ENCODE measurements around the gene BCL11B. TPM values are rescaled to one million over a fixed set of nuclear protein-coding genes. Genes with fewer than 3 reads are reported as not detected.

The BCL11B gene
- total RNA-seq, 2 donors from 2014 or later: 0.19 to 0.43 TPM

GRCh38 chr14:99199846-99200653 is 71.9 kb downstream of the BCL11B start:
- peak in 1 of 2 donors; percentile 26 for TF ChIP-seq CTCF (IDR thresholded peaks at IDR 0.05)
- Histone ChIP-seq H3K9me3 (no peaks in the 10 kb centered on the region), H3K4me1 (no peaks in the 10 kb centered on the region), H3K36me3 (no peaks in the 10 kb centered on the region), H3K27me3 (no peaks in the 10 kb centered on the region), H3K27ac (no peak overlapping the region), H3K4me3 (no peak overlapping the region)
- no peak for DNase-seq (ENCODE audit: low spot score)

DNA sequence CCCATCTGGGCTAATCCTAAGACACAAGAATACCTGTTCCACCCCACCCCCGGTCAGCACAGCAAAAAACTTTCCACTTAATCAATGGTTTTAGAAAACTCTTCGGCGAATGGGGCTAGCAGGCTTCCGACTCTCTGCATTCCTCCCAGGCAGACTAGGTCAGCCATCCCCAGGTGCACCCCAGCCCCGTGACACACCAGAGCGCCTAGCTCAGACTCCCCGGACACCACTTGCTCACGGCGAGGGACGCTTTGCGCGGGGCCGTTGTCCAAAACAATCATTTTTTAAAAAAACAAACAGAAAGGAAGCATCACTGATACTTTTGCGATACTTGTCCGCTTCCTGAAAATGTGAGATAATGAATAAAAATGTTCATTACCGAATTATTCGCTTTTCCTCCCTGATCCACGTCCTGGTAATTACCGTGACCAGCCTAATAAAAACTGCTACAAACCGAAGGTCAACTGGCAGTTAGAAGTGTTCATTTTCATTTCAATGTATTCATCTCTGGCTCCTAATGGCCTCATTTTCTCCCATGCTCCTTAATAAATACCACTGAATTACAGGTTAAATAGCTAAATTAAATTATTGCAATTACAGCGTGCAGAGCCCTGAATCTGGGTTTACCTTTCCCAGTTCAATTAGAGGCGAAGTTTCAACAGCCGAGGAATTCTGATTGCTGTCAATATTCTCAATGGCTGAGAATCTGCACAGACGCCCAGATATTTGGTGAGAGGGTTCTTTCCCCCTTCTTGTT is 73.1 kb downstream of the BCL11B start:
- Histone ChIP-seq H3K4me1 (no peaks in the 10 kb centered on the region), H3K27me3 (no peaks in the 10 kb centered on the region)
- DNase-seq (ENCODE audit: low spot score): no peak

GRCh38 chr14:99196310-99196650 is 75.7 kb downstream of the BCL11B start:
- Histone ChIP-seq H3K27me3 (no peaks in the 10 kb centered on the region), H3K4me1 (peaks cover 0 to 12% of the 10 kb centered on the region in 2 donors), H3K27ac (no peak overlapping the region), H3K4me3 (no peak overlapping the region), H3K36me3 (no peaks in the 10 kb centered on the region), H3K9me3 (no peaks in the 10 kb centered on the region)
- no peak for DNase-seq (ENCODE audit: low spot score)
- TF ChIP-seq CTCF (IDR thresholded peaks at IDR 0.05): no peak

More for the DNA sequence above, 73.1 kb downstream of the BCL11B start:
- Histone ChIP-seq H3K9me3 (no peaks in the 10 kb centered on the region), H3K36me3 (no peaks in the 10 kb centered on the region), H3K27ac (no peak overlapping the region), H3K4me3 (no peak overlapping the region)
- TF ChIP-seq CTCF (IDR thresholded peaks at IDR 0.05): no peak

- no peak for TF ChIP-seq CTCF (IDR thresholded peaks at IDR 0.05)
- Histone ChIP-seq H3K36me3 (no peaks in the 10 kb centered on the region), H3K4me3 (no peak overlapping the region), H3K9me3 (no peaks in the 10 kb centered on the region), H3K27me3 (no peaks in the 10 kb centered on the region), H3K4me1 (peaks cover 0 to 17% of the 10 kb centered on the region in 2 donors), H3K27ac (no peak overlapping the region)
- no peak for DNase-seq (ENCODE audit: low spot score)
Measured at GRCh38 chr14:99195602-99196309, 76.2 kb downstream of the BCL11B start.

DNA sequence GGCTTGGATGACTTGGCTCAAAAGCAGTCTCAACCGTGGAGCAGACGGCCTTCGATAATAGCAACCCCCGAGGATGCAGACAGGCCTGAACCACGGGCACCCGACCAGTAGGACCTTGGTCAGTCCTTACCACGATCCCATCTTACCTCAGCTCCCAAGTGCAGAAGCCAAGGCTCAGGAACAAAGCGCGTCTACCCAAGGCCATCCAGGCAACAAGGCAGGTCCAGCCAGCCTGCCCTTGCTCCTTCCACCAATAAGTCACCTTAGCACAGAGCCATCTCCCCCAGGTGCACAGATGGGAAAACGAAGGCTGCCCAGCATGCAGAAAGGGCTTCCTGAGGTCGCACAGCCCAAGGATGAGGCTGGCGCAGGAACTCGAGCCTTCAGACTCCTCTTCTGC is 77.3 kb downstream of the BCL11B start:
- TF ChIP-seq CTCF (IDR thresholded peaks at IDR 0.05): no peak
- Histone ChIP-seq H3K4me3 (no peak overlapping the region), H3K36me3 (no peaks in the 10 kb centered on the region), H3K9me3 (no peaks in the 10 kb centered on the region), H3K4me1 (peaks cover 0 to 18% of the 10 kb centered on the region in 2 donors), H3K27ac (no peak overlapping the region), H3K27me3 (no peaks in the 10 kb centered on the region)
- DNase-seq (ENCODE audit: low spot score): no peak

All from right atrium auricular region (tissue), 2 donors.